Panc1 (cell line): ENCODE measurements around the gene METTL27.
A peak's percentile ranks its signal among the peaks of the same experiment; 100 is the strongest.

Experiments used
- POLR2AphosphoS5 ChIP-seq: IDR thresholded peaks from 2 replicates; pipeline ENCODE4 v1.6.1; 2012; ENCODE audit warnings: mild to moderate bottlenecking, low read depth, low read length, moderate library complexity
- TF ChIP-seq, protein P1 (sequence below): fragments of 450-650 bp; IDR thresholded peaks from 2 replicates; pipeline ENCODE4 v1.5.1; 2017; ENCODE audit warnings: mild to moderate bottlenecking

DNA sequence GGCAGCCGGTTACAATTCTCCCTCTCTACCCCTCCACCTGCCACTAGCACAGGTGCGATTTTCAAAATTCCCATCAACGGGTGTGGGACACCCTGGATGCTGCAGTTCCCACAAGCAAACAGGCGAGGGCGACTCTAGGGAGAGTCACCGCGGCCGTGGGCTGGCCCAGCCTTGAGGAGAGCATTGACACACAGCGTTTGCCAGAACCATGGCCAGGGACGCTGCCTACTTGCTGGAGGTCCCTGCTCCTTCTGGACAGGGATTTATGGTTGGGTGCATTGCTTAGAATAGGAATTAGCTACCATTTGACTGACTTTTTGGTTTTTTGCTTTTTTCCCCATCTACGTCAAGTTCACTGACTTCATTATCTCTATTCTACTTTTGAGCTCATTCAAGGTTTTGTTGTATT, 30.6 kb downstream of the METTL27 start:
- TF ChIP-seq, protein P1, sequence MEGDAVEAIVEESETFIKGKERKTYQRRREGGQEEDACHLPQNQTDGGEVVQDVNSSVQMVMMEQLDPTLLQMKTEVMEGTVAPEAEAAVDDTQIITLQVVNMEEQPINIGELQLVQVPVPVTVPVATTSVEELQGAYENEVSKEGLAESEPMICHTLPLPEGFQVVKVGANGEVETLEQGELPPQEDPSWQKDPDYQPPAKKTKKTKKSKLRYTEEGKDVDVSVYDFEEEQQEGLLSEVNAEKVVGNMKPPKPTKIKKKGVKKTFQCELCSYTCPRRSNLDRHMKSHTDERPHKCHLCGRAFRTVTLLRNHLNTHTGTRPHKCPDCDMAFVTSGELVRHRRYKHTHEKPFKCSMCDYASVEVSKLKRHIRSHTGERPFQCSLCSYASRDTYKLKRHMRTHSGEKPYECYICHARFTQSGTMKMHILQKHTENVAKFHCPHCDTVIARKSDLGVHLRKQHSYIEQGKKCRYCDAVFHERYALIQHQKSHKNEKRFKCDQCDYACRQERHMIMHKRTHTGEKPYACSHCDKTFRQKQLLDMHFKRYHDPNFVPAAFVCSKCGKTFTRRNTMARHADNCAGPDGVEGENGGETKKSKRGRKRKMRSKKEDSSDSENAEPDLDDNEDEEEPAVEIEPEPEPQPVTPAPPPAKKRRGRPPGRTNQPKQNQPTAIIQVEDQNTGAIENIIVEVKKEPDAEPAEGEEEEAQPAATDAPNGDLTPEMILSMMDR, result peak; percentile 87
- no peak; the same call in 1 of the 2 replicates for TF ChIP-seq POLR2AphosphoS5
